Liver (tissue), 3 donors: ENCODE measurements around the gene FASTK.

Source experiments
- JUND ChIP-seq, 2 donors: IDR thresholded peaks; 2 replicates each; pipeline ENCODE4 v1.6.1; 2016; ENCODE audit warnings: antibody characterized with exemption in 2 of 2
- RXRA ChIP-seq, 2 donors: IDR thresholded peaks; 2 replicates each; pipeline ENCODE4 v1.6.1; 2017 to 2018; ENCODE audit warnings: antibody characterized with exemption in 2 of 2, mild to moderate bottlenecking in 1 of 2
- SP1 ChIP-seq: IDR thresholded peaks from 2 replicates; pipeline ENCODE4 v1.6.1; 2018; ENCODE audit warnings: antibody characterized with exemption, mild to moderate bottlenecking
- ZBTB33 ChIP-seq: IDR thresholded peaks from 2 replicates; pipeline ENCODE4 v1.6.1; 2016; ENCODE audit warnings: antibody characterized with exemption
- TF ChIP-seq, protein P1 (sequence below): IDR thresholded peaks from 2 replicates; pipeline ENCODE4 v1.6.1; 2016; ENCODE audit warnings: antibody characterized with exemption, mild to moderate bottlenecking
- TF ChIP-seq, protein P2 (sequence below): fragments of 150-350 bp; IDR thresholded peaks from 2 replicates; pipeline ENCODE4 v1.5.1; 2017; ENCODE audit warnings: improper control_type of control experiment, low read depth, low read length; ENCODE audit not compliant: missing input control
- donor health status: healthy.
- donor health status: healthy.

- TF ChIP-seq, protein P1, sequence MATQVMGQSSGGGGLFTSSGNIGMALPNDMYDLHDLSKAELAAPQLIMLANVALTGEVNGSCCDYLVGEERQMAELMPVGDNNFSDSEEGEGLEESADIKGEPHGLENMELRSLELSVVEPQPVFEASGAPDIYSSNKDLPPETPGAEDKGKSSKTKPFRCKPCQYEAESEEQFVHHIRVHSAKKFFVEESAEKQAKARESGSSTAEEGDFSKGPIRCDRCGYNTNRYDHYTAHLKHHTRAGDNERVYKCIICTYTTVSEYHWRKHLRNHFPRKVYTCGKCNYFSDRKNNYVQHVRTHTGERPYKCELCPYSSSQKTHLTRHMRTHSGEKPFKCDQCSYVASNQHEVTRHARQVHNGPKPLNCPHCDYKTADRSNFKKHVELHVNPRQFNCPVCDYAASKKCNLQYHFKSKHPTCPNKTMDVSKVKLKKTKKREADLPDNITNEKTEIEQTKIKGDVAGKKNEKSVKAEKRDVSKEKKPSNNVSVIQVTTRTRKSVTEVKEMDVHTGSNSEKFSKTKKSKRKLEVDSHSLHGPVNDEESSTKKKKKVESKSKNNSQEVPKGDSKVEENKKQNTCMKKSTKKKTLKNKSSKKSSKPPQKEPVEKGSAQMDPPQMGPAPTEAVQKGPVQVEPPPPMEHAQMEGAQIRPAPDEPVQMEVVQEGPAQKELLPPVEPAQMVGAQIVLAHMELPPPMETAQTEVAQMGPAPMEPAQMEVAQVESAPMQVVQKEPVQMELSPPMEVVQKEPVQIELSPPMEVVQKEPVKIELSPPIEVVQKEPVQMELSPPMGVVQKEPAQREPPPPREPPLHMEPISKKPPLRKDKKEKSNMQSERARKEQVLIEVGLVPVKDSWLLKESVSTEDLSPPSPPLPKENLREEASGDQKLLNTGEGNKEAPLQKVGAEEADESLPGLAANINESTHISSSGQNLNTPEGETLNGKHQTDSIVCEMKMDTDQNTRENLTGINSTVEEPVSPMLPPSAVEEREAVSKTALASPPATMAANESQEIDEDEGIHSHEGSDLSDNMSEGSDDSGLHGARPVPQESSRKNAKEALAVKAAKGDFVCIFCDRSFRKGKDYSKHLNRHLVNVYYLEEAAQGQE = no peak
- no peak for TF ChIP-seq ZBTB33
- TF ChIP-seq SP1 = no peak
- TF ChIP-seq RXRA (IDR thresholded peaks at IDR 0.05) = no peak
- TF ChIP-seq, protein P2, sequence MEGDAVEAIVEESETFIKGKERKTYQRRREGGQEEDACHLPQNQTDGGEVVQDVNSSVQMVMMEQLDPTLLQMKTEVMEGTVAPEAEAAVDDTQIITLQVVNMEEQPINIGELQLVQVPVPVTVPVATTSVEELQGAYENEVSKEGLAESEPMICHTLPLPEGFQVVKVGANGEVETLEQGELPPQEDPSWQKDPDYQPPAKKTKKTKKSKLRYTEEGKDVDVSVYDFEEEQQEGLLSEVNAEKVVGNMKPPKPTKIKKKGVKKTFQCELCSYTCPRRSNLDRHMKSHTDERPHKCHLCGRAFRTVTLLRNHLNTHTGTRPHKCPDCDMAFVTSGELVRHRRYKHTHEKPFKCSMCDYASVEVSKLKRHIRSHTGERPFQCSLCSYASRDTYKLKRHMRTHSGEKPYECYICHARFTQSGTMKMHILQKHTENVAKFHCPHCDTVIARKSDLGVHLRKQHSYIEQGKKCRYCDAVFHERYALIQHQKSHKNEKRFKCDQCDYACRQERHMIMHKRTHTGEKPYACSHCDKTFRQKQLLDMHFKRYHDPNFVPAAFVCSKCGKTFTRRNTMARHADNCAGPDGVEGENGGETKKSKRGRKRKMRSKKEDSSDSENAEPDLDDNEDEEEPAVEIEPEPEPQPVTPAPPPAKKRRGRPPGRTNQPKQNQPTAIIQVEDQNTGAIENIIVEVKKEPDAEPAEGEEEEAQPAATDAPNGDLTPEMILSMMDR = no peak
- TF ChIP-seq JUND (IDR thresholded peaks at IDR 0.05) = no peak
Measured at GRCh38 chr7:151091988-151092387, 11.4 kb upstream of the FASTK start.
